ENCODE data around the gene ARMC9. TPM values are rescaled to one million over a fixed set of nuclear protein-coding genes. Genes with fewer than 3 reads are reported as not detected.

ARMC9 gene
- total and polyA plus RNA-seq, 7 donors, result 1.4 to 18.4 (median 2.2) TPM

GRCh38 chr2:231213931-231214642 lies 15.7 kb downstream of the ARMC9 start:
- Histone ChIP-seq H3K4me3 (no peak overlapping the region), H3K9me3 (no peaks in the 10 kb centered on the region), H3K36me3 (ENCODE audit: insufficient read depth in 1 of 2, low read depth in 1 of 2) (no peaks in the 10 kb centered on the region), H3K4me1 (peaks cover 23% of the 10 kb centered on the region), H3K27ac (no peak overlapping the region), H3K27me3 (ENCODE audit: insufficient read depth in 3 of 3, low read length in 2 of 3) (no peaks in the 10 kb centered on the region)
- WGBS, 3 donors, result 90 to 92% (median 91%) methylated on average over 6 of the region's 6 CpGs
- ATAC-seq, result no peak
- no peak for TF ChIP-seq CTCF (IDR thresholded peaks at IDR 0.05)
- intact Hi-C loops (cut with DNase I), result no loop called here
- no peak for DNase-seq

GRCh38 chr2:231218366-231218765 lies 19.9 kb downstream of the ARMC9 start:
- no peak overlapping the region for H3K27ac ChIP-seq
- H3K36me3 ChIP-seq (ENCODE audit: insufficient read depth in 1 of 2, low read depth in 1 of 2), result no peaks in the 10 kb centered on the region
- no peak for DNase-seq
- no peaks in the 10 kb centered on the region for H3K27me3 ChIP-seq (ENCODE audit: insufficient read depth in 3 of 3, low read length in 2 of 3)
- peak in 2 of 4 donors; percentile 43 to 46 for ATAC-seq
- H3K4me3 ChIP-seq, result no peak overlapping the region
- H3K4me1 ChIP-seq, result peaks cover 2% of the 10 kb centered on the region
- intact Hi-C loops (cut with DNase I), result no loop called here
- 40 to 62% (median 56%) methylated on average over 3 of the region's 3 CpGs for WGBS, 3 donors
- no peaks in the 10 kb centered on the region for H3K9me3 ChIP-seq
- no peak for TF ChIP-seq CTCF (IDR thresholded peaks at IDR 0.05)

GRCh38 chr2:231219289-231219688 lies 20.9 kb downstream of the ARMC9 start:
- no peaks in the 10 kb centered on the region for H3K36me3 ChIP-seq (ENCODE audit: insufficient read depth in 1 of 2, low read depth in 1 of 2)
- no peak overlapping the region for H3K27ac ChIP-seq
- H3K4me1 ChIP-seq, result peaks cover 2% of the 10 kb centered on the region
- DNase-seq (no peak), ATAC-seq (peak in 1 of 4 donors; percentile 64)
- intact Hi-C loops (cut with DNase I), result no loop called here
- no peaks in the 10 kb centered on the region for H3K9me3 ChIP-seq
- WGBS, 3 donors, result 51 to 71% (median 53%) methylated on average over 3 of the region's 3 CpGs
- H3K4me3 ChIP-seq, result no peak overlapping the region
- H3K27me3 ChIP-seq (ENCODE audit: insufficient read depth in 3 of 3, low read length in 2 of 3), result no peaks in the 10 kb centered on the region
- no peak for TF ChIP-seq CTCF (IDR thresholded peaks at IDR 0.05)

- no peaks in the 10 kb centered on the region for H3K9me3 ChIP-seq
- H3K27ac ChIP-seq, result no peak overlapping the region
- peaks cover 2% of the 10 kb centered on the region for H3K4me1 ChIP-seq
- H3K36me3 ChIP-seq (ENCODE audit: insufficient read depth in 1 of 2, low read depth in 1 of 2), result no peaks in the 10 kb centered on the region
- H3K4me3 ChIP-seq, result no peak overlapping the region
- DNase-seq, result no peak
- ATAC-seq, result no peak
- no peak for TF ChIP-seq CTCF (IDR thresholded peaks at IDR 0.05)
- WGBS, 3 donors, result 89 to 95% (median 94%) methylated on average over 3 of the region's 3 CpGs
- intact Hi-C loops (cut with DNase I), result loop anchor here in 1 of 2 donors (10.0 kb wide), 1 partner anchor 173 kb away; the partner anchor contains the start of gene B3GNT7
- no peaks in the 10 kb centered on the region for H3K27me3 ChIP-seq (ENCODE audit: insufficient read depth in 3 of 3, low read length in 2 of 3)
Measured at GRCh38 chr2:231221761-231222160, 23.3 kb downstream of the ARMC9 start.

Data from psoas muscle (tissue), 8 donors.